Measurements from ENCODE around the gene ZDHHC6. TPM values are rescaled to one million over a fixed set of nuclear protein-coding genes. Genes with fewer than 3 reads are reported as not detected.

The ZDHHC6 gene
- 19.4 and 22.6 TPM in 2 replicates for total RNA-seq

DNA sequence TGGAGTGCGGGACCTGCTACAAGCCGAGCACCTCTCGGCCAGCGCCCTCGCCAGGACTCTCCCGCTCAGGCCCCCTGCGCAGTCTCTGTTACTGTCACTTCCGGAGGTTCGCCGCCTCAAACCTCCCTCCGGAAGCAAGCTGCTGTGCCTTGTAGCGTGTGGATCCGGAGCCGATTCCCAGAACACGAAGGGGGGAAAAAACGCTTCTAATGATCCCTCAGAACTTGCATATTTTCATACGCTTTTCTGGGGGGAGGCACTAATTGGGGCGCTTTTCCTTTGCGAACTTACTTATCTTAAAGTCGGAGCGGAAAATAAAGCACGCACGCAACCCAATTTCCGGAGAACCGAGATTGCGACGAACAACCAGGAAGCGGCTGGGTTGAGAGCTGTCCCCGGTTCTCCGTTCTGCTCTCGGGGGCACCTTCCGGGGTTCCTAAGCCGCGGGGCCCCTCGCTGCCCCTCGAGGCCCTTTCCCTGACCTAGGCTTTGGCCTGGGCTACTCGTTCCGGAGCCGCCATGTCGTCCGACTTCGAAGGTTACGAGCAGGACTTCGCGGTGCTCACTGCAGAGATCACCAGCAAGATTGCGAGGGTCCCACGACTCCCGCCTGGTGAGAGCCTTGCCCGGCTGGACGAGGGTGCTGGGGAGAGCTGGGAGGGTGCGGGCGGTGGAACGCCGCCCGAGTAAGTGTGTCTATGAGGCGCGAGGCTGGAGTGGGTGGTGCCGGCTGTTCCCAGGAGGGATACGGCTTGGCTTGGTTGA lies at the start of gene ZDHHC6, which contains the start of gene VTI1A:
Gene ZDHHC6, minus strand, starts transcription at position 60 of the 765 bp plus-strand sequence. CDS start 1,478 bp downstream, outside the sequence.
Gene VTI1A, plus strand, starts transcription at position 361 of the 765 bp plus-strand sequence. Its CDS starts 159 bp downstream, at position 520.

Other genes starting within 250 kb of the ZDHHC6 start
- not detected in 2 replicates for gene TECTB, start 163.5 kb downstream of the ZDHHC6 start, total RNA-seq
- 3.3 and 4.4 TPM in 2 replicates for gene ACSL5, start 72.8 kb downstream of the ZDHHC6 start, total RNA-seq
- gene VTI1A, start 301 bp upstream of the ZDHHC6 start, total RNA-seq = 15.3 and 20.2 TPM in 2 replicates

All from bronchial smooth muscle cell (primary cell).